HG03575 (cell line): ENCODE results near the gene PHYHD1.
"Not testable (repeated sequence)": the region's sequence is repeated elsewhere in the genome, so short reads cannot be mapped to it uniquely, and the experiment has no call there.

Experiments
- ATAC-seq: cut with Tn5 transposase; IDR thresholded peaks from one replicate; pipeline ENCODE4 v1.9.1; 2021; ENCODE audit not compliant: unreplicated experiment, insufficient number of reproducible peaks, low FRiP score; ENCODE audit errors: extremely low read depth

The PHYHD1 gene

GRCh38 chr9:128917151-128917849 lies 3.5 kb upstream of the PHYHD1 start:
- no peak for ATAC-seq

- no peak for ATAC-seq
Measured at GRCh38 chr9:128918921-128919320, 1.9 kb upstream of the PHYHD1 start.

GRCh38 chr9:128919402-128920089 lies 1.2 kb upstream of the PHYHD1 start:
- ATAC-seq: no peak

- ATAC-seq: no peak
Measured at GRCh38 chr9:128921881-128922763, 1.3 kb downstream of the PHYHD1 start.

- no peak for ATAC-seq
Measured at GRCh38 chr9:128923493-128923883, 2.7 kb downstream of the PHYHD1 start.

GRCh38 chr9:128927731-128928411 lies 7.1 kb downstream of the PHYHD1 start:
- ATAC-seq: no peak

- no peak for ATAC-seq
Measured at GRCh38 chr9:128928624-128929023, 7.8 kb downstream of the PHYHD1 start.

- ATAC-seq: no peak
Measured at GRCh38 chr9:128929560-128929959, 8.8 kb downstream of the PHYHD1 start.

GRCh38 chr9:128933731-128934130 lies 12.9 kb downstream of the PHYHD1 start:
- no peak for ATAC-seq

GRCh38 chr9:128936171-128936865 lies 15.5 kb downstream of the PHYHD1 start:
- no peak for ATAC-seq

- ATAC-seq: no peak
Measured at GRCh38 chr9:128937310-128938165, 16.8 kb downstream of the PHYHD1 start.

- no peak for ATAC-seq
Measured at GRCh38 chr9:128940271-128940921, 19.6 kb downstream of the PHYHD1 start.

- no peak for ATAC-seq
Measured at GRCh38 chr9:128940946-128941755, 20.4 kb downstream of the PHYHD1 start.

GRCh38 chr9:128943832-128944620 lies 23.2 kb downstream of the PHYHD1 start:
- ATAC-seq: no peak

- not testable (repeated sequence) for ATAC-seq
Measured at GRCh38 chr9:128944966-128945365, 24.2 kb downstream of the PHYHD1 start.
